T47D (cell line): ENCODE measurements around the gene SLC35B4.

ENCODE experiments used
- DNase-seq, 2 experiments: peaks; one replicate each; pipeline versions ENCODE4 v3.0.0 to v3.0.0-alpha.2; 2011 to 2012; ENCODE audit warnings: low read depth in 1 of 2, low spot score in 1 of 2
- JUND ChIP-seq: IDR thresholded peaks from 2 replicates; pipeline ENCODE4 v1.6.1; 2012; ENCODE audit warnings: low read depth
- in situ Hi-C: cut with HindIII; loops from 2 replicates; pipeline ENCODE4 v1.10.0; 2016; ENCODE audit warnings: low sequenced_read_pairs, low pct_unique_long_range_greater_than_20kb

Gene SLC35B4

GRCh38 chr7:134351424-134351823 lies 34.7 kb upstream of the SLC35B4 start:
- DNase-seq = no peak
- in situ Hi-C loops = no loop called here
- no peak for TF ChIP-seq JUND

- in situ Hi-C loops = no loop called here
- peak in 1 of 2 experiments; percentile 5 for DNase-seq
- no peak for TF ChIP-seq JUND
Observed at GRCh38 chr7:134350709-134351108, 34.0 kb upstream of the SLC35B4 start.

GRCh38 chr7:134347567-134347966 lies 30.8 kb upstream of the SLC35B4 start:
- TF ChIP-seq JUND = no peak
- DNase-seq = peak in 1 of 2 experiments; percentile 20
- in situ Hi-C loops = no loop called here

- in situ Hi-C loops = no loop called here
- TF ChIP-seq JUND = no peak
- no peak for DNase-seq
Observed at GRCh38 chr7:134343796-134344195, 27.1 kb upstream of the SLC35B4 start.

DNA sequence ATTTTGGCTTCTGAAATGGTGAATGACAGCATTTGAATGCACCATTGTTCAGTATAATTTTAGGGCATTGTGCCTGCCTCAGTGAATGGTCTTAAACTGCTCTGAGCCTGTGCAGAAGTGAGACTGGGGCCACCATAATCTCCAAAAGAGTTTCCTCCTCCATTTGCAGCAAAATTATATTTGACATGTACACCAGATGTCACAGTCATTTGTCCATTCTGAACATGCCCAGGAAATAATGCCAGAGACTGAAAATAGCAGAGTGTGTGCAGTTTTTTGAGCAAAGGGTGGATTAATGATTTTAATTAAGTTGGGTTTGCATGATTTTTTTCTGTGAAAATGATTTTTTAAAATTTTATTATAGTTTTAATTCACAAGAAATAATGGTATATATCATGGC lies 26.4 kb upstream of the SLC35B4 start:
- no peak for DNase-seq
- no peak for TF ChIP-seq JUND
- in situ Hi-C loops = no loop called here

- no peak for TF ChIP-seq JUND
- DNase-seq = no peak
- in situ Hi-C loops = no loop called here
Observed at GRCh38 chr7:134339475-134339874, 22.7 kb upstream of the SLC35B4 start.

DNA sequence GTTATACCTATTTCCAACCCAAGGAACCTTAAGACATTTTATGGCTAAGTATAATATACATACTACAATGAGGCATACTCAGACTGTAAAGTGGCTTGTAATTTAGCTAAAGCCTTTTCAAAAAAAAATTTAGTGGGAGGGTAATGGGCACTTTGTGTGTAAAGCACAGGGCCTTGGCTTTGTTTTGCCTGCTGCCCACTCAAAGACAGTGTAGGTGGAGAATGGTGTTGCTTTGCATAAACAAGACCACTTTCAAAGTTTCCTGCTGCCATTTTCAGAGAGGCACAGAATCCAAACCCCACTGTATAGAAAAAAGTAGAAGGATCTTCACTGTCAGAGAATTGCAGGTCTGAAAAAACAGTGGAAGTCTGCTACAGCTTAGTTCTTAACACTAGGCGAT lies 21.2 kb upstream of the SLC35B4 start:
- in situ Hi-C loops = no loop called here
- DNase-seq = no peak
- TF ChIP-seq JUND = no peak

- TF ChIP-seq JUND = no peak
- no peak for DNase-seq
- in situ Hi-C loops = no loop called here
Observed at GRCh38 chr7:134334408-134334807, 17.7 kb upstream of the SLC35B4 start.

GRCh38 chr7:134333943-134334342 lies 17.2 kb upstream of the SLC35B4 start:
- no peak for DNase-seq
- in situ Hi-C loops = no loop called here
- no peak for TF ChIP-seq JUND

GRCh38 chr7:134332892-134333291 lies 16.2 kb upstream of the SLC35B4 start:
- DNase-seq = no peak
- TF ChIP-seq JUND = no peak
- in situ Hi-C loops = no loop called here

GRCh38 chr7:134331393-134331792 lies 14.7 kb upstream of the SLC35B4 start:
- in situ Hi-C loops = no loop called here
- DNase-seq = no peak
- TF ChIP-seq JUND = no peak

- in situ Hi-C loops = no loop called here
- DNase-seq = no peak
- TF ChIP-seq JUND = no peak
Observed at GRCh38 chr7:134330974-134331373, 14.2 kb upstream of the SLC35B4 start.

- TF ChIP-seq JUND = no peak
- DNase-seq = peak in 1 of 2 experiments; percentile 47
- in situ Hi-C loops = no loop called here
Observed at GRCh38 chr7:134329614-134330346, 13.1 kb upstream of the SLC35B4 start.

- in situ Hi-C loops = no loop called here
- no peak for DNase-seq
- no peak for TF ChIP-seq JUND
Observed at GRCh38 chr7:134328900-134329299, 12.2 kb upstream of the SLC35B4 start.
